A549 treated with ZK216348 at 1 μM for 4 hours (cell line): ENCODE measurements around the gene IFITM1. TPM values are rescaled to one million over a fixed set of nuclear protein-coding genes. Genes with fewer than 3 reads are reported as not detected.

Source experiments
- total RNA-seq: library from RNA; stranded (reverse); fragments of 200-300 nt; extraction: Qiagen RNA extraction; gene quantifications from 5 replicates; pipeline ENCODE4 v1.2.3, GENCODE V29; 2022; ENCODE audit warnings: low read depth

Gene IFITM1
- total RNA-seq, result 0.26 to 0.53 TPM (median 0.51 TPM) in 3 of 5 replicates, not detected in the others

GRCh38 chr11:313787-314553 is at the start of gene IFITM1:
IFITM1 (plus strand) TSS chr11:314040; CDS start chr11:314171, 131 bp downstream.

GRCh38 chr11:278001-278951 is 35.6 kb upstream of the IFITM1 start, which contains the start of gene NLRP6:
NLRP6 (plus strand) TSS chr11:278407; CDS start chr11:278570, 163 bp downstream.

GRCh38 chr11:288478-289397 is 25.1 kb upstream of the IFITM1 start, which contains the start of gene PGGHG:
PGGHG (plus strand) TSS chr11:289126; CDS start chr11:289817, 691 bp downstream.

GRCh38 chr11:299081-299891 is 14.6 kb upstream of the IFITM1 start, which contains the start of gene IFITM5:
IFITM5 (minus strand) TSS chr11:299526; CDS start chr11:299490, 36 bp downstream.

GRCh38 chr11:307766-308708 is 5.8 kb upstream of the IFITM1 start, which contains the start of gene IFITM2:
IFITM2 (plus strand) TSS chr11:307816; CDS start chr11:308193, 377 bp downstream.

Other genes with a start within 250 kb of the IFITM1 start
- not detected in 5 replicates for gene SCGB1C1, start 121.0 kb upstream of the IFITM1 start, total RNA-seq
- 28.4 to 49.2 TPM (median 46.5 TPM) in 5 replicates for gene BET1L, start 106.6 kb upstream of the IFITM1 start, total RNA-seq
- 101 to 126 TPM (median 120 TPM) in 5 replicates for gene RIC8A, start 106.3 kb upstream of the IFITM1 start, total RNA-seq
- gene SIRT3, start 77.7 kb upstream of the IFITM1 start, total RNA-seq, result 17.0 to 20.8 TPM (median 20.4 TPM) in 5 replicates
- 150 to 190 TPM (median 171 TPM) in 5 replicates for gene PSMD13, start 77.1 kb upstream of the IFITM1 start, total RNA-seq
- gene NLRP6, start 35.6 kb upstream of the IFITM1 start, total RNA-seq, result not detected in 5 replicates
- gene PGGHG, start 24.9 kb upstream of the IFITM1 start, total RNA-seq, result 5.8 to 14.1 TPM (median 10.6 TPM) in 5 replicates
- gene IFITM5, start 14.5 kb upstream of the IFITM1 start, total RNA-seq, result not detected in 5 replicates
- gene IFITM2, start 6.2 kb upstream of the IFITM1 start, total RNA-seq, result 54.7 to 70.8 TPM (median 61.4 TPM) in 5 replicates
- gene IFITM3, start 6.8 kb downstream of the IFITM1 start, total RNA-seq, result 20.3 to 33.7 TPM (median 31.1 TPM) in 5 replicates
- 11.3 to 21.7 TPM (median 14.1 TPM) in 5 replicates for gene B4GALNT4, start 55.5 kb downstream of the IFITM1 start, total RNA-seq
- gene PKP3, start 80.2 kb downstream of the IFITM1 start, total RNA-seq, result 23.3 to 42.5 TPM (median 38.8 TPM) in 5 replicates
- gene SIGIRR, start 101.0 kb downstream of the IFITM1 start, total RNA-seq, result 57.1 to 99.3 TPM (median 83.7 TPM) in 5 replicates
- 0.44 to 1.5 TPM (median 1.1 TPM) in 5 replicates for gene ANO9, start 128.0 kb downstream of the IFITM1 start, total RNA-seq
- gene PTDSS2, start 136.2 kb downstream of the IFITM1 start, total RNA-seq, result 26.9 to 53.0 TPM (median 47.1 TPM) in 5 replicates
- 101 to 180 TPM (median 170 TPM) in 5 replicates for gene RNH1, start 193.2 kb downstream of the IFITM1 start, total RNA-seq
- 79.3 to 152 TPM (median 149 TPM) in 5 replicates for gene HRAS, start 221.5 kb downstream of the IFITM1 start, total RNA-seq
- 0.28 to 1.1 TPM (median 0.82 TPM) in 5 replicates for gene LRRC56, start 223.5 kb downstream of the IFITM1 start, total RNA-seq
- gene LMNTD2, start 246.7 kb downstream of the IFITM1 start, total RNA-seq, result 1.5 to 4.4 TPM (median 2.8 TPM) in 5 replicates
- 23.6 to 49.6 TPM (median 43.2 TPM) in 5 replicates for gene RASSF7, start 246.9 kb downstream of the IFITM1 start, total RNA-seq